GM19023 (cell line): ENCODE data around the gene KLHL11.

Experiments
- ATAC-seq: cut with Tn5 transposase; IDR thresholded peaks from one replicate; pipeline ENCODE4 v1.9.1; 2021; ENCODE audit warnings: mild to moderate bottlenecking, moderate library complexity; ENCODE audit not compliant: unreplicated experiment

The KLHL11 gene

GRCh38 chr17:41864836-41865595, at the start of gene KLHL11:
Gene KLHL11 (minus strand): TSS chr17:41865423. CDS start chr17:41865370, 53 bp downstream.
- peak; percentile 85 for ATAC-seq

- ATAC-seq, result no peak
Measured at GRCh38 chr17:41915020-41915419, 49.8 kb upstream of the KLHL11 start.

- ATAC-seq, result no peak
Measured at GRCh38 chr17:41914358-41914766, 49.1 kb upstream of the KLHL11 start.

- ATAC-seq, result no peak
Measured at GRCh38 chr17:41913798-41914197, 48.6 kb upstream of the KLHL11 start.

GRCh38 chr17:41912925-41913324, 47.7 kb upstream of the KLHL11 start:
- ATAC-seq, result no peak

GRCh38 chr17:41910701-41911391, 45.6 kb upstream of the KLHL11 start:
- no peak for ATAC-seq

- ATAC-seq, result no peak
Measured at GRCh38 chr17:41909088-41909487, 43.9 kb upstream of the KLHL11 start.

GRCh38 chr17:41907633-41908539, 42.7 kb upstream of the KLHL11 start:
- no peak for ATAC-seq

- ATAC-seq, result no peak
Measured at GRCh38 chr17:41907185-41907556, 41.9 kb upstream of the KLHL11 start.

GRCh38 chr17:41906465-41907184, 41.4 kb upstream of the KLHL11 start:
- no peak for ATAC-seq

GRCh38 chr17:41905172-41905571, 39.9 kb upstream of the KLHL11 start:
- no peak for ATAC-seq

- ATAC-seq, result no peak
Measured at GRCh38 chr17:41904242-41904841, 39.1 kb upstream of the KLHL11 start.

GRCh38 chr17:41901646-41902045, 36.4 kb upstream of the KLHL11 start:
- no peak for ATAC-seq

- ATAC-seq, result no peak
Measured at GRCh38 chr17:41896726-41897125, 31.5 kb upstream of the KLHL11 start.

GRCh38 chr17:41895617-41896016, 30.4 kb upstream of the KLHL11 start:
- ATAC-seq, result no peak

- no peak for ATAC-seq
Measured at GRCh38 chr17:41894791-41895331, 29.6 kb upstream of the KLHL11 start.

GRCh38 chr17:41893384-41893783, 28.2 kb upstream of the KLHL11 start:
- no peak for ATAC-seq

GRCh38 chr17:41892021-41892376, 26.8 kb upstream of the KLHL11 start:
- ATAC-seq, result no peak

GRCh38 chr17:41891135-41892020, 26.2 kb upstream of the KLHL11 start:
- ATAC-seq, result no peak
